Measurements from ENCODE around the gene EBF3.

EBF3 gene

GRCh38 chr10:129971381-129972144, 7.5 kb upstream of the EBF3 start:
- no peak for DNase-seq (ENCODE audit: low read depth)

GRCh38 chr10:129970465-129971364, 6.6 kb upstream of the EBF3 start:
- DNase-seq (ENCODE audit: low read depth) = no peak

- no peak for DNase-seq (ENCODE audit: low read depth)
These were observed 5.9 kb upstream of the EBF3 start for GRCh38 chr10:129969911-129970464.

GRCh38 chr10:129969184-129969910, 5.3 kb upstream of the EBF3 start:
- DNase-seq (ENCODE audit: low read depth) = no peak

- no peak for DNase-seq (ENCODE audit: low read depth)
These were observed 4.7 kb upstream of the EBF3 start for GRCh38 chr10:129968853-129969183.

GRCh38 chr10:129968020-129968852, 4.2 kb upstream of the EBF3 start:
- DNase-seq (ENCODE audit: low read depth) = no peak

- DNase-seq (ENCODE audit: low read depth) = no peak
These were observed 3.5 kb upstream of the EBF3 start for GRCh38 chr10:129967579-129968019.

- no peak for DNase-seq (ENCODE audit: low read depth)
These were observed 3.0 kb upstream of the EBF3 start for GRCh38 chr10:129966889-129967578.

GRCh38 chr10:129966370-129966888, 2.4 kb upstream of the EBF3 start:
- DNase-seq (ENCODE audit: low read depth) = no peak

GRCh38 chr10:129965959-129966358, 1.9 kb upstream of the EBF3 start:
- no peak for DNase-seq (ENCODE audit: low read depth)

GRCh38 chr10:129965425-129965808, 1.3 kb upstream of the EBF3 start:
- DNase-seq (ENCODE audit: low read depth) = no peak

- DNase-seq (ENCODE audit: low read depth) = no peak
These were observed 744 bp upstream of the EBF3 start for GRCh38 chr10:129964611-129965424.

GRCh38 chr10:129962872-129963640, 1.0 kb downstream of the EBF3 start:
- DNase-seq (ENCODE audit: low read depth) = no peak

GRCh38 chr10:129962031-129962871, 1.8 kb downstream of the EBF3 start:
- no peak for DNase-seq (ENCODE audit: low read depth)

- no peak for DNase-seq (ENCODE audit: low read depth)
These were observed 2.8 kb downstream of the EBF3 start for GRCh38 chr10:129961157-129961701.

- DNase-seq (ENCODE audit: low read depth) = no peak
These were observed 3.5 kb downstream of the EBF3 start for GRCh38 chr10:129960481-129961156.
